GM18951 (cell line): ENCODE results near the gene NLN.

Source experiments
- POLR2A ChIP-seq: IDR thresholded peaks from 4 replicates; pipeline ENCODE4 v1.6.1; 2011; ENCODE audit warnings: mild to moderate bottlenecking; ENCODE audit not compliant: insufficient read length, insufficient read depth; ENCODE audit errors: extremely low read depth
- in situ Hi-C: fragments of 300-500 bp; cut with MboI; formaldehyde crosslinking; loops from one replicate; pipeline ENCODE4 v1.12.0; 2022; ENCODE audit warnings: low sequenced_read_pairs, mixed read lengths, inconsistent platforms; ENCODE audit not compliant: unreplicated experiment

Gene NLN

DNA sequence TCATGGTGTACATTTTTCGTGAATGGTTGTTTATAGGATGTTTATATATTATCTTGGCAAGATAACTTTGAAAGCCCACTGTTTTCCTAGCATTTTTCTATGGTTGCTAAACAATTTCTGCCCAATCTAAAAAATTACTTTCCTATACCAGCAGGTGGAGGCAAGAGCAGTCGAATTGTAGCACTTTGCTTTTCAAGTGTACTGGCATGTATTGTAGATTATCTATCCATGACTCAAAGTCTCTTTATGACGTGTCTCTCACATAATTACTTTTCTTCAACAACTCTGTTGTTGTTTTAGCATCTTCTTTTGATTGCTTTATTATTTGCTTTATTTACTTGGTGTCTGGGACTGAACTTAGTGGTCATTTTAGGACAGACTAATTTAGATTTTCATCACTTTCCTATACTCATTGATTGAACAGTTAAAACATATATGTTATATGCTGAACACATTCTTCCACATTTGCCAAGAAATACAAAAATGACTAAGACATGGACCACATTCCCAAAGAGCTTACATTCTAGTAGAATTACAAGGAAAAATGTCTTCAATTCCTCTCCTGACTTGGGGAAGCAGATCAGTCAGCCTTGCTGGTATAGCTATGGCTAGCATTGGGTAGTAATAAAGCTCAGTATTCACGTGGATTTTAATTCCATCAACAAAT lies 20.7 kb downstream of the NLN start:
- in situ Hi-C loops, result no loop called here
- TF ChIP-seq POLR2A, result no peak

- TF ChIP-seq POLR2A, result no peak
- in situ Hi-C loops, result no loop called here
Measured at GRCh38 chr5:65749221-65749844, 27.3 kb downstream of the NLN start.

DNA sequence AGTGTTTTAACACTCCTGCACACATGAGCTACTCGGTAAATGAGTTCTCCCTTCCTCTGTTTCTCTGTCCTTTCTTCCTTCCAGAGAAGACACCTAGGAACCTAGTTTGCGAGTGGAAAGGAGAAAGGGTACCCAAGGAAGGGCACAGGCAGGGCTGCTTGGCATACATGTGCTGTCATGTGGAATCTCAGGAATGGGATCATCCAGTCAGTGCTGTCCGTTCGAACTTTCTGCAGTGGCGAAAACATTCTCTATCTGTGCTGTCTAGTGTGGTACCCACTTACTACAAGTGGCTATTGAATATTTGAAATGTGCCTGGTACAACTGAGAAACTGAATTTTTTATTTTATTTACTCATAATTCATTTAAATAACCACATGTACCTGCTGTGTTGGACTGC lies 28.0 kb downstream of the NLN start:
- in situ Hi-C loops, result loop anchor here (25.0 kb wide), 1 partner anchor 412 kb away; no protein-coding TSS in a partner anchor
- no peak for TF ChIP-seq POLR2A

- TF ChIP-seq POLR2A, result no peak
- in situ Hi-C loops, result loop anchor here (25.0 kb wide), 1 partner anchor 411 kb away; no protein-coding TSS in a partner anchor
Measured at GRCh38 chr5:65750938-65751337, 28.9 kb downstream of the NLN start.

GRCh38 chr5:65753189-65753588 lies 31.2 kb downstream of the NLN start:
- in situ Hi-C loops, result loop anchor here (25.0 kb wide), 1 partner anchor 409 kb away; no protein-coding TSS in a partner anchor
- no peak for TF ChIP-seq POLR2A

DNA sequence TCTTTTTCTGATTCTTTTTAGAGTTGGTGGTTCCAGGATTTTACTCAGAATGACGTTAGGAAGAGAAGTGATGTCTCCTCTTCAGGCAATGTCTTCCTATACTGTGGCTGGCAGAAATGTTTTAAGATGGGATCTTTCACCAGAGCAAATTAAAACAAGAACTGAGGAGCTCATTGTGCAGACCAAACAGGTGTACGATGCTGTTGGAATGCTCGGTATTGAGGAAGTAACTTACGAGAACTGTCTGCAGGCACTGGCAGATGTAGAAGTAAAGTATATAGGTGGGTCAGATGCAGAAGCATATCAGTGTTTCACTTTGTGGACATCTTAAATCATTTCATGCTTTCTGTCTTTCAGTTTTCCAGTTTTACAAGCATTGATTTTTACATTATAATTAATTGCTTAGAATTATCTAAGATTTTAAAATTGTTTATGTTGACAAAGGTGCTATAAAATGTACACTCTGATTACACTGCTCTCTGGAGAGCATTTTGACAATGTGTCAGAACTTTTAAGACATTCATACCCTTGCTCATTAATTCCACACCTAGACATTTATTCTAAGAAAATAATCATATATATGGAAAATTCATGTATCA lies 36.6 kb downstream of the NLN start:
- in situ Hi-C loops, result loop anchor here (25.0 kb wide), 1 partner anchor 404 kb away; no protein-coding TSS in a partner anchor
- TF ChIP-seq POLR2A, result no peak

DNA sequence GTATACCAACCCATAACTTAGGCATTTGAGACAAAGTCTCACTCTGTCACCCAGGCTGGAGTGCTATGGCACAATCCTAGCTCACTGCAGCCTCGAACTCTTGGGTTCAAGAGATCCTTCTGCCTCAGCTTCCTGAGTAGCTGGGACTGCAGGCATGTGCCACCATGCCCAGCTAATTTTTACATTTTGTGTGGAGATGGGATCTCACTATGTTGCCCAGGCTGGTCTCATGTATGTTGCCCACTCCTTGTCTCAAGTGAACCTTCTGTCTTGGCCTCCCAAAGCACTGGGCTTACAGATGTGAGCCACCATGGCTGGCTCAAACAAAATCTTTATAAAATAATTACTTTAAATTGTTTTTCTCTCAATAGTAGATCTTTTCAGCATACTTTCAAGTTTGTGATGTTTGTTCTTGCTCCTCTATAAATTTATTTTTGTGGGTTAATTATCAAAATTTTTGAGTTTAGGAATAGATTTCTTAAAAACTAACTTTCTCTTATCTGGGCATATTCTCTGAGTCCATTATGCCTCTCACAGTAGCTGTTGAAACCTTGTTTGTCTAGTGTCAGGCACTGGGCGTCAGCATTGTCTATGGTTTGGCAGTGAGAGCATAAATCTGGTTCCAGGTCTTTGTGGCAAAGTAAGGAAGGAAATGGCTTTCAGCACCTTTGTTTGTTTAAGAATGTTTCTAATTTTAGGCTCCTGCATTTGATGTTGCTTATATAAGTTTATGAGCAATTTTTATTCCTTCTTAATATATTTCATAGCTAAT lies 38.7 kb downstream of the NLN start:
- TF ChIP-seq POLR2A, result no peak
- in situ Hi-C loops, result loop anchor here (25.0 kb wide), 1 partner anchor 402 kb away; no protein-coding TSS in a partner anchor

DNA sequence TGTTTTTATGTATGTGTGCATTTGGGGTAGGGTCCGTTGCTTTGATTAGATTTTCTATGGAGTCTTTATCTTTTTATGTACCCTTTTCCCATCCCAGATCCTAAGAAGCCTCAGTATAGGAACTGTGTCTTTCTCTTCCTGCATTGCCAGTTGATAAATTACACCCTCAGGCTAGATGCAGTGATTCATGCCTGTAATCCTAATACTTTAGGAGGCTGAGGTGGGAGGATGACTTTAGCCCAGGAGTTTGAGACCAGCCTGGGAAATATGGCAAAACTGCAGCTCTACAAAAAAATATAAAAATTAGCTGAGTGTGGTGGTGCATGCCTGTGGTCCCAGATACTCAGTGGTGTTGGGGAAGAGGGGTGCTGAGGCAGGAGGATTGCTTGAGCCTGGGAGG lies 40.2 kb downstream of the NLN start:
- in situ Hi-C loops, result loop anchor here (25.0 kb wide), 1 partner anchor 400 kb away; no protein-coding TSS in a partner anchor
- TF ChIP-seq POLR2A, result no peak

GRCh38 chr5:65765582-65765981 lies 43.6 kb downstream of the NLN start:
- TF ChIP-seq POLR2A, result no peak
- in situ Hi-C loops, result loop anchor here (25.0 kb wide), 1 partner anchor 397 kb away; no protein-coding TSS in a partner anchor

GRCh38 chr5:65766175-65766574 lies 44.2 kb downstream of the NLN start:
- TF ChIP-seq POLR2A, result no peak
- in situ Hi-C loops, result loop anchor here (25.0 kb wide), 1 partner anchor 396 kb away; no protein-coding TSS in a partner anchor

DNA sequence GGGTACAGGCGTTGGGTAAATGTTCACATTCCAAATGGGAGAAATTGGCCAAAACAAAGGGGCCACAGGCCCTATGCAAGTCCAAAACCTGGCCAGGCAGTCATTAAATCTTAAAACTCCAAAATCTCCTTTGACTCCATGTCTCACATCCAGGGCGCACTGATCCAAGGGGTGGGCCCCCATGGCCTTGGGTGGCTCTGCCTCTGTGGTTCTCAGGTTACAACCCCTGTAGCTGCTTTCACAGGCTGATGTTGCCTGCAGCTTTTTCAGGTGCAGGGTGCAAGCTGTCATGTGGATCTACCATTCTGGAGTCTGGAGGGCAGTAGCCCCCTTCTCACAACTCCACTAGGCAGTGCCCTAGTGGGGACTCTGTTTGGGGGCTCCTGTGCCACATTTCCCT lies 44.8 kb downstream of the NLN start:
- in situ Hi-C loops, result loop anchor here (25.0 kb wide), 1 partner anchor 396 kb away; no protein-coding TSS in a partner anchor
- TF ChIP-seq POLR2A, result no peak

DNA sequence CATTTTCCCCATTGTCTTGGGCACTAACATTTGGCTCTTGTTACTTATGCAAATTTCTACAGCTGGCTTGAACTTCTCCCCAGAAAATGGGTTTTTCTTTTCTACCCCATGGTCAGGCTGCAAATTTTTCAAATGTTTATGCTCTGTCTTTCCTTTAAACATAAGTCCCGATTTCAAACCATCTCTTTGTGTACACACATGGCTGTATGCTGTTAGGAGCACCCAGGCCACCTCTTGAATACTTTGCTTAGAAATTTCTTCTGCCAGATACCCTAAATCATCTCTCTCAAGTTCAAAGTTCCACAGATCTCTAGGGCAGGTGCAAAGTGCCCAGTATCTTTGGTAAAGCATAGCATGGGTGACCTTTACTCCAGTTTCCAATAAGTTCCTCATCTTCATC lies 45.6 kb downstream of the NLN start:
- in situ Hi-C loops, result loop anchor here (25.0 kb wide), 1 partner anchor 395 kb away; no protein-coding TSS in a partner anchor
- no peak for TF ChIP-seq POLR2A
